AG10803 (cell line): ENCODE results near the gene ZBTB33.

ENCODE experiments used
- DNase-seq: peaks from one replicate; pipeline ENCODE4 v3.0.0; 2010; ENCODE audit warnings: low read depth
- H3K4me3 ChIP-seq: 2 replicates; pipeline ENCODE4 v1.5.1; 2011; ENCODE audit warnings: mild to moderate bottlenecking, low read length, control low read depth
- TF ChIP-seq, protein P1 (sequence below): conservative IDR thresholded peaks from 2 replicates; pipeline ENCODE4 v1.5.1; 2011; ENCODE audit warnings: mild to moderate bottlenecking, low read length, control low read depth, inconsistent platforms

ZBTB33 gene

DNA sequence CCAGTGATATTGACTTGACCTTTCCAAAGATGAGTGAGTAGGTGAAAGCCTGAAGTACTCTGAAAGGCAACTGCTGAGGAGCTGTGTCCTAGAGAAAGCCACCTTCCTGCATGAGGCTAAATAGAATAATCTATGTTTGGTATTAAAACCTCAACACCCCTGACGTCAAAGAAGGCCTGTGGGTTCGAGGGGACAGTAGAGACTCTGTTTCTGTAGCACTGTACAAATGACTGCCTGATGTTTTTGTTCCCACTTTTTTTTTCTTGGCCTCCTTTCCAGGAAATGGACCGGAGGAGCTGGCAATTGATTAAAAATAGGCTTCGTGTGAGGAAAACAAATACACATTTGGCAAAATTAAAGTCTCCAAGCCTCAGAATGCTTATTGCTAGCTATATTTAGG is 31.1 kb downstream of the ZBTB33 start:
- TF ChIP-seq, protein P1, sequence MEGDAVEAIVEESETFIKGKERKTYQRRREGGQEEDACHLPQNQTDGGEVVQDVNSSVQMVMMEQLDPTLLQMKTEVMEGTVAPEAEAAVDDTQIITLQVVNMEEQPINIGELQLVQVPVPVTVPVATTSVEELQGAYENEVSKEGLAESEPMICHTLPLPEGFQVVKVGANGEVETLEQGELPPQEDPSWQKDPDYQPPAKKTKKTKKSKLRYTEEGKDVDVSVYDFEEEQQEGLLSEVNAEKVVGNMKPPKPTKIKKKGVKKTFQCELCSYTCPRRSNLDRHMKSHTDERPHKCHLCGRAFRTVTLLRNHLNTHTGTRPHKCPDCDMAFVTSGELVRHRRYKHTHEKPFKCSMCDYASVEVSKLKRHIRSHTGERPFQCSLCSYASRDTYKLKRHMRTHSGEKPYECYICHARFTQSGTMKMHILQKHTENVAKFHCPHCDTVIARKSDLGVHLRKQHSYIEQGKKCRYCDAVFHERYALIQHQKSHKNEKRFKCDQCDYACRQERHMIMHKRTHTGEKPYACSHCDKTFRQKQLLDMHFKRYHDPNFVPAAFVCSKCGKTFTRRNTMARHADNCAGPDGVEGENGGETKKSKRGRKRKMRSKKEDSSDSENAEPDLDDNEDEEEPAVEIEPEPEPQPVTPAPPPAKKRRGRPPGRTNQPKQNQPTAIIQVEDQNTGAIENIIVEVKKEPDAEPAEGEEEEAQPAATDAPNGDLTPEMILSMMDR, result no peak
- no peak for DNase-seq
- no peak overlapping the region for H3K4me3 ChIP-seq

DNA sequence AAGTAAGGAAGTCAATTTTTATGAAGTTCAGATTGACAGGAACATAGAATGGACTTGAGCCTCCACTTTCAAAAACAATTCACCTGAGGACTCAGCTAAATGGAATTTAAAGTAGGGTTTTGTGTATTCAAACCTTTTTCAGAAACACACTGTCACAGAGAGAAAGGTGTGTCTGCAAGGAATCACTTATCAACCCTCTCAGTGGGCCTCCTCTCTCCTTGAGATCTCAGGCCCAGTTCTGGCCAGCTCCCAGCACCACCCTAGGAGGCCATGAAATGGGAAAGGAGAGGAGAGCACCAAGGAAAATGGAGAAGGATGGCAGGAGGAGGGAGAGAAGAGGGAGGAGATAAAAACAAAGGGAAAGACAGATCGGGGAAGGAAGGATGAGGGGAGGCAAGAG is 32.1 kb downstream of the ZBTB33 start:
- no peak for DNase-seq
- H3K4me3 ChIP-seq, result no peak overlapping the region
- TF ChIP-seq, protein P1, result no peak

DNA sequence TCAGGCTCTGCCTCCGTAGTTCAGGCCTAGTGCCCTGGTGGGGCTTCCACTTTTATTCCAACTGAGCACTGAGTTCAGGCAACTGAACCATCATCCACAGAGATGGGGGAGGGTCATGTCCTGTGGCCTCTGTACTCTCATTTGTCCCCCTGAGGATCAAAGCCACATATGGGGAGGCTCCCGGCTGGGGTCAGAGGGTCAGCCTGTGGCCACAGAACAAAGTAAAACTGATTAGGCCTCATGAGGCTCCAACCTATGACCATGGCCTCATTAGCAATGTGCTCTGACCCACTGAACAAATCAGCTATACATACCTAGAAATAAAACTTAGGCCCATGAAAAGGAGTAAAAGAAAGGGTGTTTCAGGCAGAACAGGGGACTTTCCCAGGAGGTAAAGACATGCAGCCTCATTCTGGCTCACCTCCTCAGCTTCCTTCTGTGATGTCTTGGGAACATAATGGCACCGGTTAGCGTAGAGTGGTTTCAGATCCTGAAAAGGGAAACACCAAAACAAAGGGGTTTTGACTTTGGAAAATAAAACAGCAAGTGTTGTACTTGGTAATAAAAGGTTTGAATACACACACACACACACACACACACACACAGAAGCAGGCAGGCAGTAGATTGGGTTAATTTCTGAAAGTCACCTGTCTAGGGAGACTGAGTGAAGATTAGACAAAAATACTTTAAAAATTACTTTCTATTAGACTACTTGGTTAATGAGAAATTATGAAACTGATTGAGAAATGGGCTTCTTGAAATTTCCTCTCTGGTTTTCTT is 36.3 kb downstream of the ZBTB33 start:
- DNase-seq, result no peak
- no peak overlapping the region for H3K4me3 ChIP-seq
- TF ChIP-seq, protein P1, result no peak

DNA sequence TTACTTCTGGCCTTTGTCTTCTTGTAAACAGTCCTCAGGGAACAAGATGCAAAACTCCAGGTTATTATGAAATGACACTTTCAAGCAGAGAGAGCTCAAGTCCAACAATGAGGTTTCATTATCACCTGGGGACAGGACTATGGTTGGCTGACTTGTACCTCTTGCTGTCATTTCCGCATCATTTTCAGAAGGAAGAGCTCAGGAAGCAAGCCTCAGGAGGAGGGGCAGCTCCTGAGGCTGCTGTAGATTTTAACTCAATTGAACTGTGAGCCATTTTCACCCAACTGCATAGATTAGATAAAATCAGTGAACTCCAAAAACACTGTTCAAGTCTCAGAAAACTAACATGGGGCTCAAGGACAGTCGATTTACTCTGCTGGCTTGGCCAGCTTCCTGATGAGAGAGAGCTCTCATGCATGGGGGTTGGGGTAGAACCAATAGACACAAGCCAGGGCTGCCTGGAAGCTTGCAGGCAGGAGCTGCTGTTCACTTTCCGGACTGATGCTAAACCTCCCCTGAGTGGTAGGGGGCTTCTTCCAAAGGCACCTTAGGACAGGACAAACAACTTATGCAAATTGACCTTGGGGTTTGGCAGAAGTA is 37.0 kb downstream of the ZBTB33 start:
- no peak for DNase-seq
- TF ChIP-seq, protein P1, result no peak

GRCh38 chrX:120290107-120290506 is 39.5 kb downstream of the ZBTB33 start:
- TF ChIP-seq, protein P1, result no peak
- H3K4me3 ChIP-seq, result no peak overlapping the region
- DNase-seq, result no peak

More for the DNA sequence above, 37.0 kb downstream of the ZBTB33 start:
- no peak overlapping the region for H3K4me3 ChIP-seq

GRCh38 chrX:120291211-120291610 is 40.6 kb downstream of the ZBTB33 start:
- TF ChIP-seq, protein P1, result no peak
- DNase-seq, result no peak
- H3K4me3 ChIP-seq, result no peak overlapping the region

DNA sequence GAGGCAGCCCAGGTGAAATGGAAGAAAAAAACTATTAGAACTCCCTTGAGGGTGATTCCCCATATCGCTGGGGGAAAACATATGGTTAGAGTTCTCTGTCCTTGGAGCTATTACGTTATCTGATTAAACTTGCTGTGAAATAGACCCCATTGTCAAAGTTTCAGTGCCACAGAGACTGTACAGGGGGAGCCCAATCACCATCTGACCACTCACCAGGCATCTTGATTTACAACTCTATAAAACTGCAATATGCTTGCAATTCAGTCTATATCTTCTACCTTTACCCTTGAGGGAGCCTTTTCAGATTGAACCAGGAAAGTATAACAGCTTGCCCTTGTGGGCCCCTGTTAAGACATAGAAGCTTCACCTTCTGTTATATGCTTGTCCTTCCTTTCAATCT is 42.4 kb downstream of the ZBTB33 start:
- no peak overlapping the region for H3K4me3 ChIP-seq
- TF ChIP-seq, protein P1, result no peak

More for the DNA sequence above, 42.4 kb downstream of the ZBTB33 start:
- DNase-seq, result no peak
